Caki2 (cell line): ENCODE data around the gene ST6GALNAC3. TPM values are rescaled to one million over a fixed set of nuclear protein-coding genes. Genes with fewer than 3 reads are reported as not detected.
"Not testable (repeated sequence)": the region's sequence is repeated elsewhere in the genome, so short reads cannot be mapped to it uniquely, and the experiment has no call there.

Experiments used
- DNase-seq: peaks from one replicate; pipeline ENCODE4 v3.0.0-alpha.2; 2015; ENCODE audit warnings: low read depth
- in situ Hi-C: cut with HindIII; loops from 2 replicates; pipeline ENCODE4 v1.10.0; 2016; ENCODE audit warnings: low sequenced_read_pairs, low pct_unique_long_range_greater_than_20kb, mixed read lengths
- total RNA-seq: library from RNA; depleted of rRNA; stranded (reverse); fragments of >200 nt; shearing (Covaris generic); gene quantifications from 2 replicates; pipeline ENCODE4 v1.2.3, GENCODE V29; 2014; ENCODE audit warnings: low replicate concordance; rRNA removed

ST6GALNAC3 gene
- total RNA-seq, 1 experiment from 2014 or later, result 0.81 TPM

DNA sequence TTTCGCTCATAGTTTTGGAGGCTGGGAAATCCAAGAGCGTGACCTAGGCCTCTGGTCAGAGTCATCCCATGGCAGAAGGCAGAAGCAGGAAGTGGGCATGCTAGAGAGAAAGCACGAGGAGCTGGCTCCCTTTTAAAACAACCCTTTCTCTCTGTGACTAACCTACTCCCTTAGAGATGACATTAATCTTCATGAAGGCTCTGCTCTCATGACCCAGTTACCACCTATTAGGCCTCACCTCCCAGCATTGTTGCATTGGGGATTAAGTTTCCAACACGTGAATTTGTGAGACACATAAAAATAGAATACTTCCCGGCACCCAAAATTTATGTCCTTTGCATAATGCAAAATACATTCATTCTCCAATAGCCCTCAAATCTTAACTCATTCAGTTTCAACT is 569.6 kb downstream of the ST6GALNAC3 start:
- in situ Hi-C loops, result no loop called here
- no peak for DNase-seq

DNA sequence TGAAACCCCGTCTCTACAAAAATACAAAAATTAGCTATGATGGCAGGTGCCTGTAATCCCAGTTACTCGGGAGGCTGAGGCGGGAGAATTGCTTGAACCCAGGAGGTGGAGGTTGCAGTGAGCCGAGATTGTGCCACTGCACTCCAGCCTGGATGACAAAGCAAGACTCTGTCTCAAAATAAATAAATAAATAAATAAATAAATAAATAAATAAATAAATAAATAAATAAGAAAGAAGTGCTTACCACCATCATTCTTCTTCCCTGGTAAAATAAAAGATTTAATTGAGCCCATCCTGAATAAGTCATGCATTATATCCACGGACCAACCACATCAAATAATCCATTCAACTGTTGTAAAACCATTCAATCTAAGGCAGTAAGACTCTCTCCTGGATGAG is 578.3 kb downstream of the ST6GALNAC3 start:
- DNase-seq, in situ Hi-C loops: not testable (repeated sequence)

DNA sequence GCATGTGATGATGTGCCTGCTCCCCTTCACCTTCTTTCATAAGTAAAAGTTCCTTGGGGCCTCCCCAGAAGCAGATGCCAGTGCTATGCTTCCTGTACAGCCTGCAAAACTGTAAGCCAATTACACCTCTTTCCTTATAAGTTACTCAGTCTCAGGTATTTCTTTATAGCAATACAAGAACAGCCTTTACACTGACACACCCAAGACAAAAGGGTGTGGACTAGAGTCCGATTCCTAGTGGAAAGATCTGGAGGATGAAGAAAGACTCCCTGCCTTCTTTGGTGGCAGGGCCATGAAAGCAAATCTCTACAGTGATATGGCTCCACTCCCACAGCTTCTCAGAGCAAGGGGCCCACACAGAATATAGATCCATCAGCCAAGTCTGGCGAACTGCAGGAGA is 583.1 kb downstream of the ST6GALNAC3 start:
- in situ Hi-C loops, result no loop called here
- DNase-seq, result no peak

DNA sequence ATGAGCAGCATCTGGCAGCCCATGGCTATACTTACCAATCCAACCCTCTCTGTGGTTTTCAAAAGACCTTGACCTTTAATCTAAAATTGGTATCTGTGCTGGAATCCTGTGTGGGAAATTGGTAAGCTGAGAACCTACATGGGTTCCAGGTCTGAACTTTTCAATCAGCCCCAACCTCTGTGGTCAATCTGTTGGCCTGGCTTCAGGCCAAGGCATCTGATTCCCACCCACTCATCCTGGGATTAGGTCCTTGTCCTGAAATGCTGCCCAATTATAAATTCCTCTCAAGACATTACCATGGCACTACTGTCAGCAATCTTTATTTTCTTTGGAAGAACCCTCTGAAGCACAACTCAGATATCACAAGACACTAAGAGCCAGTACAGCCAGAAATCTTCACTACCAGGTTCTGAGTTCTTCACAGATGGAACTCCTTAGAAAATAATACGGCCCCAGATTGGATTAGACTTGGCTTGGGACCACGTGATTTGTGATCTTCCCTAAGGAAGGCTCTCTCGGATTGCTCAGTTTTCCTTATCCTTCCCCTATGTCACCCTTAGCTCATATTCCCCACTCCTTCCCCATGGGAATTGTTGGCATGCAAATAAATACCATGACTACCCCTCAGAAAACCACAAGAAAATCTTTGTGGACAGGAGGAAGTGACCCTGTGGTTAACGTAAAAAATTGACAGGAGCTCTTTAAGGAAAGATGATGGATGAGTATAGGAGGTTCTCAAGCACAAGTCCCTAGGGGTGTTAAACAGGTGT is 584.8 kb downstream of the ST6GALNAC3 start:
- in situ Hi-C loops, result no loop called here
- no peak for DNase-seq

DNA sequence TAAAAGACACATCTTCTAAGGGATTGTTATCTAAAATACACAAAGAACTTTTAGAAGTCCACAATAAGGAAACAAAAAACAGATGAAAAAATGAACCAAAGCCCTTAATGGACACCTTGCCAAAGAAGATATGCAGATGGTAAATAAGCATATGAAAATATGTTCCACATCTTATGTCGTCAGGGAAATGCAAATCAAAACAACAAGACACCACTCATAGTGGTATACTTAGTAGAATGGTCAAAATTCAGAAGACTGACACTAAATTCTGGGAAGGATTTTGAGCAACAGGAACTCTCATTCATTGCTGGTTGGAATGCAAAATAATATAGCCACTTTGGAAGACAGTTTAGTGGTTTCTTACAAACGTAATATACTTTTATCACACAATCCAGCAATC is 587.0 kb downstream of the ST6GALNAC3 start:
- DNase-seq, result no peak
- in situ Hi-C loops, result no loop called here

DNA sequence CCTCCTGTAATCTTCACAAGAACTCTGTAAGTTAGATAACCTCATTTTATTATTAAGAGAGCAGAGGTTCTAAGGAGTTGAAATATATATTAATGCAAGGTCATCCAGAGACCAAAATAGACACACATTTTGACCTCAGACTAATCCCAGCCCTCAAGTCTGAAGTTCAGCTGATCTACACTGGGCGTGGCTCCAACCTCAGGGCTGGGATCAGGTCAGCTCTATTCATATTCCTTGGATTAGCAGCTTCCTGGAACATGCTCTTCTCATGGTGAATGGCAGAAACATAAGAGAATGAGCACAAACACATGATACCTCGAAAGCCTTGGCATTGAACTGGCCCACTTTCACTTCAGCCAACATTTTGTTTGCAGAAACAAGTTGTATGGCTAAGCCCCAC is 592.0 kb downstream of the ST6GALNAC3 start:
- in situ Hi-C loops, result no loop called here
- no peak for DNase-seq

DNA sequence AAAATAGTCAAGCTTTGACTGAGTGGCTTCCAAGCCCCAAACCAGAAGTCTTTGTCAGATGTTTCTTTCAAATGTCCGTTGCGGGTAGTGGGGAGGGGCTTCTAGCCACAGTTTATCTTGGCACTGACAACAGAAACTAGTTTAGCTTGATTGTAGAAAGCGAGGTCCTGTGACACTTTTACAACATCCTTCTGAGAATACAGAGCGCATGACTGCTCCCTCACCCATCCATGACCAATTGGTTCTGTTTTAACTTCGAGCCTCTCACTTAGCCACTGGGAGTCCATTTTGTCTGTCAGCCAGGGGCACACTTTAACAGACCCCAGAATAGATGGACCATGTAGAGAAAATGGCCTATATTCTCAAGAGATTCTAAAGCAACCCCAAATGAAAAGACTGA is 593.5 kb downstream of the ST6GALNAC3 start:
- peak; percentile 26 for DNase-seq
- in situ Hi-C loops, result no loop called here

DNA sequence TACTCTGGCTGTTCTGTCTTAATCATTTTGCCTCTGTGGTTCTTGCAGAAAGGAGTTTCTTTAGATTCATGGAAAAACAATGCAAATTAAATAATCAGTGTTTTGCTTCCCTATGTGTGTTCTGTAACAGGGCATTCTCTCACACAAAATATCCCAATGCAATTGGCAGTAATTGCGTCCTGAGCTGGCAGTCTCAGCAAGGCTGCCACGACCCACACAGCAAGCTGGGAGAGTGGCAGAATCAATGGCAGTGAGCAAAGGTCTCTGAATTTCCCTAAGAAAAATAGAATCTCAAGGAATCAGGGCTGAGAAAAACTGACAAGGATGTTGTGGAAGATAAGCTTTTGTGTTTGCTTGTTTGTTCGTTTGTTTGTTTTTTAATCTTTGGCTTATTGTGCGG is 594.6 kb downstream of the ST6GALNAC3 start:
- DNase-seq, result no peak
- in situ Hi-C loops, result no loop called here

DNA sequence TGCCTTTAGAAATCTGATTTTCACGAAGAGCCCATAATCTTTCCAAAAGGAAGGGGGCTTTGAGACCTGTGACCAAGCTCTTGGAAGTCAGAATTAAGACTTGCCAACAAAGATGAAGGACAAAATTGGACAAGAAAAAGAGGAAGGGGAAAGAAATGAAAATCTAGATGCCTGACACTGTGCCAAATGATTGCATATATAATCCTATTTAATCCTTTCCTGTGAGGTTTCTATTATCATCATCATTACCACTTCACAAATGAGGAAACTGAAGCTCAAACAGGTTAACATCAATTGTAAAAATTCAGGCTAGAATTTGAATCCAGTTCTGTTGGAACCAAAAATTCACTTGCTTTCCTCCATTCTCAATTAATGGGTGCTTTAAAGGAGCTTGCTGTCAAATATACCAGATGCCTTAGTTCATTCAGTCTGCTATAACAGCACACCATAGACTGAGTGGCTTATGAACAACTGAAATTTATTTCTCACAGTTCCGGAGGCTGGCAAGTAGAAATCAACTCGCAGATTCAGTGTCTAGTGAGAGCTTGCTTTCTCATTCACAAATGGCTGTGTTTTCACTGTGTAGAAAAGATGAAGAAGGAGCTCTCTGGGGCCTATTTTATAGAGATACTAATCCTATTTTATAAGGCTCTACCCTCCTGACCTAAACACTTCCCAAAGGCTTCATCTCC is 595.2 kb downstream of the ST6GALNAC3 start:
- in situ Hi-C loops, result no loop called here
- no peak for DNase-seq

DNA sequence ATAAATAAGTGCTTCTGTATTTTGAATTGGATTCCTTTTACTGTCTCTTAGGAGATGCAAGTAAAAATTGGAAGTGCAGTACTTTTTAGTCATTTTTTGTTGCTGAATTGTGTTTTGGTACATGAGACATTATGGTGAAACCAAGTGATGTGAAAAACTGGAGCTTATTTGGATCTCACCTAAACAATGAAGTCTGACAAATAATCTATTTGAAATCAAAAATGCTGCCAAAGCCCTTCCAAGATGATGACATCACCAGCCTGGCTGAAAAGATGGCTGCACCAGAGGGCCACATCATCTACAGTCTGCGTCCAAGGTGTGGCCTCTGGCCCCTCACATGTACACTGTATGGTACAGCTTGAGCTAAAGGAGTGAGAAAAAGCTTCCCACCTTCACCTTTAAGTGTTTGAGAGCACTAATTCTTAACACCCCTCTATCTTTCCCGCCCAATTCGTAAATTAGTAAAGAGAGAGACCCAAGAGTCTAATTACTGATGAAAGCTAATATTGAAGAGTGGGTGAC is 600.2 kb downstream of the ST6GALNAC3 start:
- in situ Hi-C loops, result no loop called here

DNA sequence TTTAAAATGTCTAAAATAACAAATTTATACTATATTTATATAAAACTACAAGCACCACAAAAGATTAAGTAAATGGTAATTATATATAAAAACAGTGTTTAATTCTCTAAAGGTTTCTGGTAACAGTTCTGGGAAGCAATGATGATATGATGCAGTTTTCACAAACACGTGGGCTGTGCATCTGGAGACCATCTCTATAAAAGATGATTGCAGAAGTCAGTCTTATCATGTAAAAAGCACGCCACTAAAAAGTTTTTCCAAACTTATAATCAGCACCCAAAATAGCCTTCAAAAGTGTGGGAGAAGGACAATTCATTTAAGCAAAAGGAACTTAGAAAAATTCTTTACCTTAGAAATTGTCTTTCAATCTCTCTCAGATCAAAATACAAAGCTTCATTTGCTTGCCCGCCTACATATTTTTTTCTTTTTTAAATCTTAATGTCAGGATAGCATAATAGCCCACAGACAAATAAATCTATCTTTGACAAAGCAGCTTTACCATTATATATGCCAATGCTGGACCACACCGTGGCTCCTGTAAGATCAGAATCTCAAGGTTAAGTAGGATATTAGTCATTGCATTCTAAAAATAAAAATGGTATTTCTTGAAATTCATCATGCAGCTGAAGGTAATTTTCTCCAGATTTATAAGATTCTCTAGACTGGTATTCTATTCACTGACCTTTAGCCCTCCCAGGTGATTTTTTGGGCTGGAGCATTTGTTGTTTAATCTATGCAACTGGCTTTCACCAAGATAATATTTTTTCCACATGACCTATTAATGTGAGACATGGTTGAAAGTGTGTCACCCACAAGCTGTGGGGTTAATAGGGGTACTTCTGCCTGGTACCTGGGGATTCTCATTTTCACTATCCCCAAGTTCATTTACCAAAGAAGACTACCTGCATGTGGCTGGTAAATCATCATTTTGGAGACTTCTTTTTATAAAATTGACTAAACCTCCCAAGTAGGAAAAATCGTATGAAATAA is 603.2 kb downstream of the ST6GALNAC3 start:
- no peak for DNase-seq
- in situ Hi-C loops, result no loop called here

More for the DNA sequence above, 600.2 kb downstream of the ST6GALNAC3 start:
- no peak for DNase-seq

DNA sequence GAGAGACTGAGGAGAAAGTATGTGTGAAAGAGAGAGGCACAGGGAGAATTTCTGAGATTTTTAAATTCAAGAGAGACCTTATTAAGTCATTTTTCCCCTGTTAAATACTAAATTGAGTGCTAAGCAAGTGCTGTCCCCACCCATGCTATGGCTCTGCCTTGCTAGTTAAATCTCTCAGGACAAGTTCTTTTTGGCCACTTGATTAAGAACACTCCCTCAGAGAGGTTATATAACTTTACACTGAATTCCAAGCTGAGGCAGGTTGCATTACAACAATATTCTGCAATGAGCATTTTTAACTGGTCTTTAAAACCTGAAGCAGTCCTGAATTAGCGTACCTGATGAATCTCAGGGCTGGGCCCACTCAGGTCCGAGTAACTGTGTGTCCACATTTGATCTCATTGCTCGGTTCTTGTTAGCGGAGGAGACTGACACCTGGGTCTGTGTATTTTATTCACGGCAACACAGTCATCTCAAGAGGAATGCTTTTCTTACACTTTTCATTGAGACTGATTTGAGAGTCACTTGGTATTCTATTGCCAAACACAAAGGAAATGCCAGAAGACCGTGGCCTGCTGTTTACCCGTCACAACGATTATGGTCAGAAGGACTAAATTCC is 605.1 kb downstream of the ST6GALNAC3 start:
- no peak for DNase-seq
- in situ Hi-C loops, result no loop called here

DNA sequence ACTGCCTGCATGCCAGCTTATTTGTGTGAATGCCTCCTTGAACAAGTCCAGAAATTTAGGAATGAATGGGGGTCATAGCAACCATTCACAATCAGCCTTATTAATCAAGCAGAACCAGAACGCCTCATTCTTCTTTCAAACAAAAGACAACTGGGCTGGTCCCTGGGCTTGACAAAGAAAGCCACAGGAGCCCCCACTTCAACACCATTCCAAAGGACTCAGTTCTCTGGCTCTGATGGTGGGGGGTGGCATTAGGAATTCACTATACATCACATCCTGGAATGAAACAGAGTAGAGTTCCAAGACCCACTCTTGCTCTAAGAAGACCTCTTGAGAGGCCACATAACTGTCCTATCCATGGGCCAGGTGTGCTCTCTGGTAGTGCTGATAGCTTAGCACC is 606.1 kb downstream of the ST6GALNAC3 start:
- DNase-seq, result no peak
- in situ Hi-C loops, result no loop called here

DNA sequence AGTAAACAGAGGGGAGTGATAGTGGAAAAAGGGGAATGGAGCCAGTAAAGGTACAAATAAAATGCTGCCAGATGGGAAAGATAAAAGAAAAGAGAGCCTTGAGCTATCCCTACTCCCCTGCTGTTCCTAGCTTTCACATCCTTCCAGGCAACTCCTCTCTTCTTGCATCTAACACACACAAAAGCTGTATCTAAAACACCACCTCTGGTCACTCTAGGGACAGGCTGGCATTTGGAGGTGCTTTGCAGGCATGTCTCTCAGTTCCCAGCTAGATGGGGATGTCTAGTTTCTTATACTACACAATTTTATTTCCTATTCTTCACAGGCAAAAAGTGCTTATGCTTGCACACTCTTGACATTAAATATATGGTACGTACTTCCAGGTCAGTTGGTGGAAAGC is 607.6 kb downstream of the ST6GALNAC3 start:
- in situ Hi-C loops, result no loop called here
- DNase-seq, result no peak

Other genes starting within 250 kb of the ST6GALNAC3 start
- not detected in 2 replicates for gene ASB17, start 142.3 kb upstream of the ST6GALNAC3 start, total RNA-seq